Measurements from ENCODE around the gene MSH3.
"Not testable (repeated sequence)": the region's sequence is repeated elsewhere in the genome, so short reads cannot be mapped to it uniquely, and the experiment has no call there.

MSH3 gene

DNA sequence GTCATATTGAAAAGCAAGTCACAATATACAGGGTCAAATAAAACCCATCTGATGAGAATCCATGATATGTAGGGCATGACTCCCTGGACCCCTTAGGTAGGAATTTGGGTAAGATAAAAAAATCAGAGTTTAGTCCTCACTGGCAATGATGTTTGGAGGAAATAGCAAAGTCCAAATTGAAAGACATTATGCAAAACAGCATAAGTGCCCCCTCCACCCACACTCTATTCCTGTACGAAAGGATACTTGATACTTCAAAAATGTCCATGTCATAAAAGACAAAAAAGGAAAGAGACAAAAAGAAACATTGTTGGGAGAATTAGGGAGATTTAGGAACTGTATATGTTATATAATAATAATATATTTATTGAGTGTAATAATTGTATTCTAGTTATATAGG is 209.7 kb downstream of the MSH3 start:
- DNase-seq: no peak

DNA sequence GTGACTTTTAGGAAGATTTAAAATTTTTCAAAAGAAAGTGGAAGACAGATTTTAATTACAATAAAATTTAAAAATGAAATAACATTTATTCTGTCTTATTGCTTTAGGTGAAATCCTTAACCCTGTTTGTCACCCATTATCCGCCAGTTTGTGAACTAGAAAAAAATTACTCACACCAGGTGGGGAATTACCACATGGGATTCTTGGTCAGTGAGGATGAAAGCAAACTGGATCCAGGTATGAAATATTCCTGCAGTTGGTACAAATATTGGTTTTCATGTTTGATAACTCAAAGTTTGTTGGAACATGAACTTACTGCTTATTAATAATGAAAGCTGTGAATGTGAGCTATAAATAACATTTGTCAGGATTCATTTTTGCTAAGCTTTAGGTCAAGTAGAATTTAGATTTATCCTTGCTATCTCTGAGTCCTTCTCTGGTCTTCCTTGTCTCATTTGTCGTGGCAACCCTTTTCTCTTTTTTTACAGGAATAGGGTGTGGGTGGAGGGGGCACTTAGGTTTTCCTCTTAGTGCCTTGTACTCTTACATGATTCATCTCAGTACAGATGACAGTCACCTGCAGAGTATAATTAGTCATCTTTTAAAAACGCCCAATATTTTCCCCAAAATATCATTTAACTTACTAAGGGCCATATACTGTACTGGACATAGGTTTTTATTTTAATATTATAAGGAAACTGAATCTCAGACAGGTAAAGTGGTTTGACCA is 210.4 kb downstream of the MSH3 start:
- no peak for DNase-seq

DNA sequence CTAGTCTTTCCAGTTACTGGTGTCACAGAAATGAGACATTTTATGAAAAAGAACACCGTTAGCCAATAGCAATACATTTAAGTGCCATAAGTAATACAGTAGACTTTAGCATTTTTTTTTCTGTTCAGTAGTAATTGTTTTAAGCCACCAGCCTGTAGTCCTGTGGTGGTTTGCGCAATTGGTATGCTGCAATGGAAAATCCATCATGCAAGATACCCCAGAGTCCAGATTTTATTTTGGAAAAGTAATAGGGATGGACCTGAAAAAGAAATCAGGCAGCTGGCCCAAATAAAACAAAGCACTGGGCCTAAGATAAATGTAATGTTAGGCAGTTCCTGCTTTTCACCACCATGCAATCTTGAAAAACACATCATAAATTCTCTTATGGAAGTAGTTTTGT is 211.1 kb downstream of the MSH3 start:
- DNase-seq: no peak

DNA sequence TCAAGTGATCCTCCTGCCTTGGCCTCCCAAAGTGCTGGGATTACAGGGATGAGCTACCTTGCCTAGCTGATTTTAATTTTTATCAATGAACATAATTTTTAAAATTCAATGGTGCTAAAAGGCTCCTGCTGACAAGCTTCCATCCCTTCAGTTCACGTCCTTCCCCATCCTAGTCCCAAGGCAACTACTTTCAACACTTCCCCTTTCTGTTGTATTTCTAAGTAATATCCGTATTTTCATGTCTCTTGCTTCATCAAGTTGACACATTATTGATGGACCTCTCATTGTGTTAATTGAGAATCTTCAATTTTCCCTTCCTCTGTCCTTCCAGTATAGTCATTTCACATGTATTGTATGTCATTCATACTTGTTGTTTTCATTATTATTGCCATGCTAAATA is 211.9 kb downstream of the MSH3 start:
- no peak for DNase-seq

DNA sequence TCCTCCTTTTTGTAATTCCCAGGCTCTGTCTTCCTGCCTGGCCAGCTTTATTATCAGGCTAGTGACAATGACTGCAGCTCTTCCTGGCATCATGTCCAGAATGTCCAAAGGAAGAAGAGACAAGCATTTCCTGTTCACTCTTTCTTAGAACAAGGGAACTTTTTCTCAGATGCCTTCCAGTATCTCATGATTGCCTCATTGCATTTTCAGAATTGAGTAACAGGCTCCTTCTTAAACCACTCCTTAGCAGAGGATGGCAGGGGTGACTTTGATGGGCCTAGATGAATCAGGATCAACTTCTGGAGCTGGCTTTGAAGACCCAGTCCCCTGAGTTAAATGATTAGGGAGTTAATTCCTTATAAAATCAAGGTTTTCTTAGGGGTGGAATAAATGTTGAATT is 212.8 kb downstream of the MSH3 start:
- DNase-seq: no peak

DNA sequence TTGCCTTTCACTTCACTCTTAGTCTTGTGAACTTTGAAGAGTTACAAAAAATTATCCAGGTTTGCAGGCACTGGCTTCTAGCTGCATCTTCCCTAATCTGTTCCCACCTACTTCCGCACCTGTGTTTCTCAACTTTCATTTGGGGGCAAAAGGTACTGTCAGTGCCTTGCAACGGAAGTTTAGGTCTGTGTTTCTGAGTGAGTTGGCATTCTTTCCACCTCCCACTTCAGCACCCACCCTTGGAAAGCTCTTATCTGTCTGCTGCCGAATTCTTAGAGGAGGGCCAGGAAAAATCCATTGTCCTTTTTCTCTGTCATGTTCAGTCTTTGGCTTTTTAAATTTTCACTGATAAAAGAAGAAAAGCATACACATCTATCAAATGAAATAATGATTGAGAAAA is 216.0 kb downstream of the MSH3 start:
- no peak for DNase-seq

DNA sequence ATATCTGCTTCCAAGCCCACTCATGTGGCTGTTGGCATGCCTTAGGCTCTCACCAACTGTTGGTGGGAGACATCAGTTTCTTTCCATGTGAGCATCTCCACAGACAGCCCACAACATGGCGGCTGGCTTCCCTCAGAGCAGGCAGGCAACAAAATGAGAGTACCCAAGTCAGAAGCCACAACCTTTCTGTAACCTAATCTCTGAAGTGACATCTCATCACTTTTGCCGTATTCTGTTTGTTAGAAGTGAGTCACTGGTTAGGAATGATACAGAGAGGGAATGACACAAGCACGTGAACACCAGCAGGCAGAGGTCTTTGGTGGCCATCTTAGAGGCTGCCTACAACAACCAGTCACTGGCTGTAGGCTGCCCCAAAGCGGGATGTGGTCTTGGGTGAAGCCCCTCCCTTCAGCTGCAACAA is 217.1 kb downstream of the MSH3 start:
- DNase-seq: no peak

DNA sequence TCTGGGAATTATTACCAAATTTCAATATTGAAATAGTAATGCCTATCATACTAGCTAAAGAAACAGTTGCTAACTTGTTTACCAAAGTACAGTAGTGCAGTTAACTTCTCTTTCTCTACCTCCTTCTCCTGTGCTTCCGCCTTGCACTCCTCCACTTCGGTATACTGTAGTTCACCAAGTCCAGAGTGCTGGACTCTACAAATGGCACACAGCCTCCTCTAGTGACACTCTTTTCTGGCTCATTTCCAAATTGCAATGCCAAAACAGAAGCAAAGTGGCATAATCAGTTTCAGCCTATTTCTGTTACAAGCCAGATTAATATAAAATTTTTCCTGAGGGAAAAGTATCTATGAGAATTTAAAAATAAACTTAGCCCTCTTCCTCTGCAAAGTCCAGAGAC is 219.7 kb downstream of the MSH3 start:
- DNase-seq: no peak

DNA sequence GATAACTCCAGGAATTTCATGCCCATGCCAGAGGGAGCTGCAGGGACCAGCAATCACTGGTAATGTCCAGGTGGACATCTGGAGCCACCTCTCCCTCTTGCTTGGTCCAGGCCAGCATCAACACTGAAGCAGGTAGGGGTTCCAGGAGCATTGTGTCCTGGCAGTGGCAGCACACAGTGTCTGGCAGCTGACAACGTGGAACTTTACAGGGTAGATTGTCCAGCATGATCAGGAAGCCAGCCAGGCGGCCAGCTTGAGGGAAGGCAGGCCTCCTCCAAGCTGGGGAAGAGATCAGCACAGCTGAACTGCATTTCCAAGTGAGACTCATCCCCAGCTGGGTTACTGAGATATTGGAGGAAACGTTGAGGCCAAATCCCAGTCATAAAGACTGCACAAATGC is 223.1 kb downstream of the MSH3 start:
- no peak for DNase-seq

DNA sequence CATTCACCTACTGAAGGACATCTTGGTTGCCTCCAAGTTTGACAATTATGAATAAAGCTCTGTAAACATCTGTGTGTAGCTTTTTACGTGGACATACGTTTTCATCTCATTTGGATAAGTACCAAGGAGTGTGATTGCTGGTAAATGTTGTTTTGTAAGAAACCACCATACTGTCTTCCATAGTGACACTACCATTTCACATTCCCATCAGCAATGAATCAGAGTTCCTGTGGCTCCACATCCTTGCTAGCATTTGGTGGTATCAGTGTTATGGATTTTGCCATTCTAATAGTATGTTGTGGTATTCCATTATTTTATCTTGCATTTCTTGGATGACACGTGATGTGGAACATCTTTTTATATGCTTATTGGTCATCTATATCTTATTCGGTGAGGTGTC is 227.3 kb downstream of the MSH3 start:
- no peak for DNase-seq

DNA sequence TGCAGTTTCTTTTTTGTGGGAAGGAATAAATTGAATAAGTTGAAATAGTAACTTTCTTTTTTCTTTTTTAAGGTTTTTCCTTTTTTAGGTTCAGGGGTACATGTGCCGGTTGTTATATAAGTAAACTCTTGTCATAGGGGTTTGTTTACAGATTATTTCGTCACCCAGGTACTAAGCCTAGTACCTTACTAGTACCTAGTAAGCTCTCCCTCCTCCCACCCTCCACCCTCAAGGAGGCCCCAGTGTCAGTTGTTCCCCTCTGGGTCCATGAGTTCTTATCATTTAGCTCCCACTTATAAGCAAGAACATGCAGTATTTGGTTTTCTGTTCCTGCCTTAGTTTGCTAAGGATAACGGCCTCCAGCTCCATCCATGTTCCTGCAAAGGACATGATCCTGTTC is 228.9 kb downstream of the MSH3 start:
- DNase-seq: not testable (repeated sequence)

DNA sequence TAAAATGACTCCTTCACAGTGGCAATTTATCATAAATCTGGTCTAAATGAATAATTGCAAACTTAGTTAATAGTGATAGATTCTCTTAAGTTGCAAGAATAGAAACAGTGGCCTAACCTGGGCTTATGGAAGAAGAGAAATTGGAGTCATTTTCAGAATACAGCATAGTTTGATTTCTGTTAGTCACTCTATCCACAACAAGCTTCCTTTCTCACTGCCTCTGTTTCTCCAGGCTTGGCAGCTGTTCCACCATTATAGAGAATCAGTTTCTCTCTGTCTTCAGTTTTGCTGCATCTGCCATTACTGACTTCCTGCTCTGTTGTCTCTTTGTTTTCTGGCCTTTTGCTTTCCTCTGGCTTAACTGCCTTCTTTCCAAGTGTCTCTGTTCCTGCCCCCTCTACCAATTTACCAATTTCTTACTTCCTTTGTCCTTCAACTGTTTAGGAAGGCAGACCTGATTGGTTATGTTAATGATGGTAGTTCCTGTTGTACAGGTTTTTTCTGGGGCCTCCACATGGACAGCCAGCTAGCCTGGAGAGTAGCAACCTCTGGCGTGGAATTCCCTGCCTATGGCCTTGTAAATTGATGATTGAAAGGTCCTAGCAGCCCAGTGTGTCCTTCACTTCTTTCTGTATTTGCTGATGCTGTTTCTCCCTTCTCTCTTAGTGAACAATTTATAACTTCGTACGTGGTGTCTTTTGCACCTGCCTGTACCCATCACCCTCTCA is 229.8 kb downstream of the MSH3 start:
- DNase-seq: no peak

DNA sequence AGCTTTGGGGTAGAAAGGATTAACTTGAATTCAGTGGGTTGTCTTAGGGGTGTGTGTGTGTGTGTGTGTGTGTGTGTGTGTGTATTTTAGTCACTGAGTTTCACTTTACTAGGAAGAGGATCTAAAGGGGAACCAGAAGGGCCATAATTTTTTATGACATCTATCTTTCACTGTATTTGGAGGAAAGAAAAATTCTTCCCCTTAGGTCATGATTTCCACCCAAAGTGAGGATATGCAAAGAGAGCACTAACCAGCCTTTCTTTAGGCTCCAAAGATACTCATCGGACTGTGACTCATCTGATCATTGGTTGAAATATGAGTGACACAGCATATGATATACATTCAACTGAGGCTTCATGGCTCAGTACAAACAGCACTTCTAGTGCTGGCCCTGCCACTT is 230.5 kb downstream of the MSH3 start:
- DNase-seq: no peak

DNA sequence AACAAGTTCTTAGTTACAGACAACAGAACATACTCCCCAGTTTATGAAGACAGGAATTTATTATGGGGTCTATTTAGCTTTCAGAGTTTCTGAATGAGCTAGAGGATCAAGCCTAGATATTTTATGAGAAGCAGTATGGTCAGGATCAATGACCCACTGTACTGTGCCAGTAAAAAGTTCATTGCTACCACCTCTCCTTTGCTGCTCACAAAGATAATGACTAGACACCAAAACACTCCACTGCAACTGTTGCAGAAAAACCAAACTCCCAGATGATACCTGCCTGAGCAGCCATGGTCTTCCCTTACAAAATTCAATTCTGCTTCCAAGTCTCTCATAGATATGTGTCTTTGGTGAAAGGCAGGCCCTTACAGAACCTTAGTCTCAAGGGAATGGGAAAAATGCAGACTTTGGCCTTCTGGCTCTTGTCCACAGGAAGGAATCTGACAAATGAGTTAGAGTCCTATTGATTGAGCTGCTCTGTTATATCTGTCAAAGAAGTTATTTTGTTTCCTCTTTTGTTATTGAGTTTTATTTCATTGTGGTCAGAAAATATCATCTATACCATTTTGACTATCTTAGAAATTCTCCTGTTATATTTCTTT is 231.0 kb downstream of the MSH3 start:
- no peak for DNase-seq

DNA sequence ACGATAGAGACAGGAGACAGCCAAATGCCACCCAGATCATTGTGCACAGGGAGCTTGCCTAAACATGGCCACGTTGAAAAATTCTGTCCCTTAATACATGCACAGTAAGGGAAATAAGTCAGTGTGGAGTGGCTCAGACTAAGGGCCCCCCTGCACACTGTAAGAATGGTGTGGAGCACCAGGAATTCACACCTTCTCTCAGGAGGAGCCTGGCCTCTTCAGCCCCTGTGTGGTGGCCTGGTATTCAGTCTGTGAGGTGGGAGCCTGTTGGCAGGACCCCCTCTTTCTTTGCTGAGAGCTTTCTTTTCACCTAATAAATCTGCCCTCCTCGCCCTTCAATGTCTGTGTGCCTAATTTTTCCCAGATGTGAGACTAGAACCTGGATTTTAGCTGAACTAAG is 239.6 kb downstream of the MSH3 start:
- DNase-seq: no peak

DNA sequence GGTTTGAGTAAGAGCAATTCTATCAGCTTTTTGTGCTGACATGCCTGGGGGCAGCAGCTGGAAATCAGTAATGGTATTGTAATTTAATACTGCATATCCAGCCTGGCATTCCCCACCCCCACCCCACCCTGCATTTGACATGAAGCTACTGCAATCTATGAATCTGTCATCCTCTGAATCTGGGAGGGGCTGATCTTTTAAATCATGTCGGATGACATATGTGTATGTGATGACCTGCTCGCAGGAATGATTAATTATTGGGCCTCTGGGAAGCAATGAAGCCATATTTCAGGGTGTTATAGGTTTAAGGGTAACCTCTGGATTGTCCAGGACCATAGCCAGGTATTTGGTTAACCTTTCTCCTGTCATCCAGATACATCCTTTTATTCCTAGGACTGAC is 241.1 kb downstream of the MSH3 start:
- no peak for DNase-seq

DNA sequence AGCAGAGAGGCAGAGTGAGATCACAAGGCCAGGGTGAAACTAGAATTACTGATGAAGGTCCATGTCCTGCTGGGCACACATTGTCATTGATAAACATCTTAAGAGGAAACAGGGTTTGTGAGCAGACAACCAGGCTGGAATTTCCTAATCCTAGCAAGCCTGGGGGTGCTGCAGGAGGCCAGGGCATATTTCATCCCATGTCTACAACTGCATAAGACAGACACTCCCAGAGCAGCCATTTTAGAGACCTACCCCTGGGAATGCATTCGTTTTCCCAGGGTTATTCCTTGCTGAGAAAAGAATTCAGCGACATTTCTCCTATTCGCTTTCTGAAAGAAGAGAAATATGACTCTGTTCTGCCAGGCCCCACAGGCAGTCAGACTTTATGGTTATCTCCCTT is 248.2 kb downstream of the MSH3 start:
- not testable (repeated sequence) for DNase-seq

DNA sequence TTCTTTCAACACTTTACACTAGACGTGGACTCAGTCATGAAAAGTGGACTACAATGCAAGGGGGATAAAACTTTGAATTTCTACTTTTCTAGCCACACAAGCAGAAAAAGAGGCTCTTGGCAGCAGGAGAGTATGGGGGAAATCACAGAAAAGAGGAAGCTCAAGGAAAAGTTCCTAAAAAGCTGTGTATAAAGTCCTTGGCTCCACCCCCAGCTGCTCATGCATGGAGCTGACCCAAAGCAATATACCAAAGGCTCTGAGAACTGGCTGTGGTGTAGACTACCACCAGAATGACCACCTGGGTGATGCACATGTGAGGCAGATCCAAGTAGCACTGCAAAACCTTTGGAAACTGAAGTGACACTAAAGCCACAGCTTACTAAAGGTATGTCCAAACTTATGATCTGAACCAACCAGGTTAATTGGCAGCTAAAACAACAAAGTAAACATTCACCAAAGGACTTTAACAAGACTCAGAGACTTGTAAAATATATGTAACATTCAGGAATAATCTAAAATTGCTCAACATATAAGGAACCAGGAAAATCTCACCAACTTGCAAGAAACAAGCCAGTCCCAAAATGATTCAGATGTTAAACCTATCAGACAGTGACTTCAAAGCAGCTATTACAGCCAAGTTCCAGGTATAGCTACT is 250.2 kb downstream of the MSH3 start:
- DNase-seq: no peak

DNA sequence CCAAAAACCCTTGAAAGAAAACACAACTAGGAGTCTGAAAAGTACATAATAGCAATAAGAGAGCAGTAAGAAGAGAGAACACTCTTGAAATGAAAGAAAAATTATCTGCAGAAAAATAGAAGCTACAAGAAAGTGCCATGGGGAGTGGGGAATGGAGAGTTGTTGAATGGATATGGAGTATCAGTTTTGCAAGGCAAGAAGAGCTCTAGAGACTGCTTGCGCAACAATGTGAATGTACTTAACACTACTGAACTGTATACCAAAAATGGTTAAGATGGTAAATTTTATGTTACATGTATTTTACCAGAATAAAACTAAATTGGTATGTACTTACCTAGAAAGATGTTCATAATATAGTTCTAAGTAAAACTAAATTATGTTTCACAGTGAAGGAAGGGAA is 251.0 kb downstream of the MSH3 start:
- no peak for DNase-seq

DNA sequence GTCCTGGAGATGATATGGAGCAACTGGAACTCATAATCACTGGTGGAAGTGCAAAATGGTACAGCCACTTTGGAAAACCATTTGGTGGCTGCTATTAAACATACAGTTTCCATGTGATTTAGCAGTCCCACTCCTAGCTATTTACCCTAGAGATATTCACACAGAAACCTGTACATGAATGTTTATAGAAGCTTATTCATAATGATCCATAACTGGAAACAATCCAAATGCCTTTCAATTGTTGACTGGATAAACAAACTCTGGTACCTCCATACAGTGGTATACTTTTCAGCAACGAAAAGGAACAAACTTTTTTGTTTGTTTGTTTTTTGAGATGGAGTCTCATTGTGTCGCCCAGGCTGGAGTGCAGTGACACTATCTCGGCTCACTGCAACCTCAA is 258.0 kb downstream of the MSH3 start:
- no peak for DNase-seq

DNA sequence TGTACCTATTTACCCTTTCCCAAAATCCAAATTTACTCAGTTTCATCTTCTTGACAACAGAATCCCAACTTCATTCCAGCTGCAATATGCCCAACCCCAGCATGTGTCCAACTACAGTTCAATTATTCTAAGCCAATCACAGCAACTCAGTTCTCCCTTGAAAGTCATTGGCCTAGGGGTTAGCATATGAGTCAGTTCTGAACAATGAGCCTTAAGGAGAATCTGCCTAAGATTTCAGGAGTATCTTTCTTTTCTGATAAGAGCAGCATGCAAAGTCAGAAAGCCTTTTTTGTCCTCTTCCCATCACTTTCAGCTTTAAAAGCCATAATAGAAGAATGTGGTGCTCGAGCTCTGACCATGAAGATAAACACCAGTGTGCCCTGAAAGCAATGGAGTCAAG is 261.3 kb downstream of the MSH3 start:
- no peak for DNase-seq

DNA sequence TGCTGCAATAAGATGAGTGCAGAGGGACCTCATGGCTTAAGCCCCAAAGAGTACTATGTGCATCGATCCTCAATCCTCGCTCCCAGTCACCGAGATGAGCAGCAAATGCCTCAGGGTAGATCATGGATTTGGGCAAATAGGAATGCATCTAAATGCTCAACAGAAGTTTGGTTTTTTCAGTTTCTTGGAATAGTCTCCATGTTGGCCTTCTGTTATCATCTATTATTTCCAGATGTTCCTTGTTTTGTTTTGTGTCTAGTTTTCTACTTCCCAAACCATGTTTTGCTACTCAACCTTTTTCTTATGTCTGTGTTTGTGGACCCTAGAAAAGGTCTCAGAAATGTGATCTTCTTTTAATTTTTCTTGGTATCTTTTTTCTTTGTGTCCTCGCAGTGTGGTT is 262.2 kb downstream of the MSH3 start:
- DNase-seq: no peak

DNA sequence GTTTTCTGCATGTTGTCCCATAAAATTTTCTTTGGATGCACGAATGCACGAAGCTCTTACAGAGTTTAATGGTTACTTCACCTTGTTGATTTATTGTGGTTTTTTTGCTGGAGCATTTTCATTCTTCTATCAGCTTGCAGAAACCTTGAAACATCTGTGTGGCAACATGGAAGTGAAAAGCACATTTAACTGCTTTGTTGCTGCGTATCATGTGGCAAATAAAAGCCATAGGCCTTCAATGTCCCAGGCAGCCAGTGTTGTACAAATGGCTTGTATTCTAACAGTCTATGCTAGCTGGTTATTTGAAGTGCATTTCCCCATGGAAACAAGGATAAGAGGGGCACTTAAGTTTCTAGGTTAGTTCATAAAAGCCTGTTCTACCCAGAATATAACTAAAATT is 263.2 kb downstream of the MSH3 start:
- no peak for DNase-seq

DNA sequence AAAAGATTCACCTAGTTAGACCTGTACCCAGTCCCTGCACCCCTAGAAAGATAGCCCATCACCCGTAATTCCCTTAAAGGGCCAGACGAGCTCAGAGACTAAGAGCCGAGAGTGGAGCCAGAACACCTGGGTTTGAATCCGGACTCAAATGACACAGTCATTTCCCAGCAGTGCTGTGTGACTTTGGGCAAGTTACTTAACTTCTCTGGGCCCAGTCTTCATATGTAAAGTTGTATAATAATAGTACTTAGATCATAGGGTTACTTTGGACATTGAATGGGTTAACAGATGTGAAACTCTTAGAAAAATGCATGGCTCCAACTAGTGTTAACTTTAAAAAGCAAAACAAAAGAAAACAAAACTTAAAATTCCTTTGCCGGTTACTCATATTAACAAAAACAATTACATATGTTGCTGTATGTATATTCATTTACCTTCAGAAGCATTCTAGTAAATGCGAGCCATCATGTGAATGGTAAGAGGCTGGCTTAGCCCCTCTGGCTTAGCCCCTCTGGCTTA is 265.3 kb downstream of the MSH3 start:
- no peak for DNase-seq
